Anterior cingulate cortex (tissue), 58 donors: ENCODE data around the gene HGD.

Experiments
- DNase-seq, 58 donors: peaks; one replicate each; lab custom pipeline; 2025; lab: John Stamatoyannopoulos, UW

The HGD gene

DNA sequence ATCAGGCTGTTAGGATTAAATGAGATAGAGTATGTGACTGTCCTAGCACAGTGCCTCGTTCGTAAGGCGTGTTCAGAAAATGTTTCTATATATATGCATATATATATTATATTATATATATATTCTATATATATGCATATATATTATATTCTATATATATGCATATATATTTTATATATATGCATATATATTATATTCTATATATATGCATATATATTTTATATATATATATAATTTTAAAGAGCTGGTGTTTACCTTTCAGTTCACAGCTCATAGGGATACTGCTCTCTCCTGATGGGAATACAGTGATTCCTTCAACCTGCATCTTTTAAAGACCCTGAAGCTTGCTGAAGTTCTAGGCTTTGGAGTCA is 85.2 kb downstream of the HGD start:
- no peak for DNase-seq

DNA sequence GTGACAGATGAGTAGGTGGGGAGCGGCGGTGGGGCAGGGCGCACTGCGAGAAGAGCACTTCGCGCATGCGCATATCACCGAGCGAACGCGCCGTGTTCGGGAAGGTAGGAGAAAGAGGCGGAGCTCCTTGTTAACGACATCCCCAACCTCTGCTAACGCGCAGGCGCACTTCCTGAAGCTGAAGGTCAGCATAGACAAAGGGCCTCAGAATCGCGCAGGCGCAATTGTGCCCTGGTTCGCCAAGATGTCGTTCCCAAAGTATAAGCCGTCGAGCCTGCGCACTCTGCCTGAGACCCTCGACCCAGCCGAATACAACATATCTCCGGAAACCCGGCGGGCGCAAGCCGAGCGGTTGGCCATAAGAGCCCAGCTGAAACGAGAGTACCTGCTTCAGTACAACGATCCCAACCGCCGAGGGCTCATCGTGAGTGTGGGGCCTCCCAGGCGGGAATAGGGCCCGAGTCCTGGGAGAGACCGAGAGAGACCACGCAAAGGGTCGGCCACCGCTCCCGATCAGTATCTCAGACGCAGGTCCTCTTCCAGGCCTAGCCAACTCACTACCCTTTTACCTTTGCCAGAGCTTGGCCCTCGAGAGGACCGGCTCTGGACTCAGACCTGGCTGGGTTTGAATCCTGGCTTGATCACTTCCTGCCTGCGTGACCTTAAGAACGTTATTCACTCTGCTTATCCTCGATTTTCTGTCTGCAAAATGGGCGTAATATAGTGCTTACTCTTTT is 85.8 kb downstream of the HGD start, which contains the start of gene NDUFB4:
TSS of gene NDUFB4 (plus strand) at position 221 of the 737 bp plus-strand sequence. CDS start at position 245, 24 bp downstream.
- peak; percentile 62 to 99 (median 95) for DNase-seq

DNA sequence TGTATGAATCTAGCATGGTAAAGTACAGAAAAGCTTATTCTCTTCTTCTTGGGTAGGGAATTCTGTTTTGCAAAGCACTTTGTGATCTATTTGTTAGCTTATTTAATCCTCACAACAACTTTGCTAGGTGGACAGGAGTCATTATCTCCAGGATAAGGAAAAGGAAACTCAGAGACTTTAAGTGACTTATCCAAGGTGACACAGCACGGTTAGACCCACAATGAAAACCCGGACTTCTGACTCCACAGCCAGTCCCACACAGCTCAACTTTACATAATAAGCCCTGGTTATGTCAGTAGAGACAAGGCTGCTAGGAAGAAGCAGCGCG is 86.3 kb downstream of the HGD start:
- DNase-seq: no peak

DNA sequence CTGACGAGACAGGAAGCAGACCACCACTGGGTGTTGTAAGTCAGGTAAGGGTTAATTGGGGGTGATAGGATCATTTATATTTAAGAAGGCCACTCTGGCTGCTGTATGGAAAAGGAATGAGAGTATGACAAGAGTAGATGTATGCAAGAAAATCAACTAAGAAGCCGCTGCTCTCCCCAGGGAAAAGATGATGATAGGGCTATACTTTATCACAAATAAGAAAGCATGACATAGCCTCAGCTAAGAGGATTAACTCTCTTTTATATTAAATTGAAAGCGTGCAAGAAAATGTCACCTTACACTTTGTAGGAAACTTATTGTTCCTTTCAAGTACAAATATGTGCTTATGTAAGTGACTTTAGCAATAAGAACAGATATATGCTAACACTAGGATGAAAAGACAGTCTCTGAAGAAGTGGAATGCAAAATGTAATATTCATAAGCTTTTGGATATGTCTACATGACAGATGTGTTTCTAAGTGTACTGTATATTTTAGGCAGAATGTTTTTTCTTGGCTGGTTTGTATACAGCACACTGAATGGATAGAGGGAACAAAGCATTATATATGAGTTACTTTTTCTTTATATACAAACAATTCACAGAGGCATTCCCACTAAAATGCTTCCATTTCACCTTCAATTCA is 94.6 kb downstream of the HGD start:
- DNase-seq: no peak
